ENCODE measurements around the gene MAN1C1. TPM values are rescaled to one million over a fixed set of nuclear protein-coding genes. Genes with fewer than 3 reads are reported as not detected.

Gene MAN1C1
- total and polyA plus RNA-seq, 9 of the 15 experiments (the other 6 are each of a cell fraction or from before 2014, with no cell fraction given), result 0.04 to 0.44 (median 0.10) TPM; not detected in 3

DNA sequence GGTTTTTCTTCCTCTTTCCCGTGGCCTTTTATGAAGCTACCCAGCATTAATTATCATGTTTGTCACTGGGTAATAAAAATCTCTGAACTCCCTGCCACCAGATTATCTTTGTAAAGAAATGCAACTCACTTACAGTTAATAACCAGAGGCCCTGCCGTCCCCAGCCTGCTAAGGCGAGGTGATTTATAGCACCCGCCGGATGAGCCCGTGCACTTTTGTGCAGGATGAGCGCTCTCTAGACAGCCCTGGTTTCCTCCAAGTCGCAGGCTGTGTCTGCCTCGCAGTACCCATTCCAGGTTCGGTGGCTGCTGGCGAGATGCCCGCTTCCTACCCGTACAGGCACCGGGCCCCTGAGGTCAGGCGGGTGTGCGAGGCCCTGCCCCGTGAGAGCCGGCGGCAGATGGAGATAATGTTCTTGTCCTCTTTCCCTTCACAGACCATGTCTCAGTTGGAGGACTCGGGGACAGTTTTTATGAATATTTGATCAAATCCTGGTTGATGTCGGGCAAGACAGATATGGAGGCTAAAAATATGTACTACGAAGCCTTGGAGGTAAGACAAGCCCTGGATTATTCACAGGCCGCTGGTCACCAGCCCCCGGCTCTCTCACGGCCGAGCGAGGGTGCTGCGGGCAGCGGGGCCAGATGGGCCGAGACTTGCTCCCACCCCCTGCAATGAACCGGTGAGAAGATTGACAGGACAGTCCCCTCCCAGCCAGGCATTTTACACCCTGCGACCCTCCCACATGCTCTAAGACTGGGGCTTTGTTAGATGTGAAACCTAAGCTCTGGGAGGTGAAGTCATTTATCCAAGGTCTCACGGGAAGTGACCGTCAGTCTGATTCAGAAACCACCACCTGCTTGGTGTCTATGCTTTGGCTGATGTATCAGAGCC, 154.9 kb downstream of the MAN1C1 start (continued):
- TF ChIP-seq, protein P1, sequence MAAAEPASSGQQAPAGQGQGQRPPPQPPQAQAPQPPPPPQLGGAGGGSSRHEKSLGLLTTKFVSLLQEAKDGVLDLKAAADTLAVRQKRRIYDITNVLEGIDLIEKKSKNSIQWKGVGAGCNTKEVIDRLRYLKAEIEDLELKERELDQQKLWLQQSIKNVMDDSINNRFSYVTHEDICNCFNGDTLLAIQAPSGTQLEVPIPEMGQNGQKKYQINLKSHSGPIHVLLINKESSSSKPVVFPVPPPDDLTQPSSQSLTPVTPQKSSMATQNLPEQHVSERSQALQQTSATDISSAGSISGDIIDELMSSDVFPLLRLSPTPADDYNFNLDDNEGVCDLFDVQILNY (CRISPR knock-in tag; IDR thresholded peaks at IDR 0.05), result 0 out of 2 replicates have a peak, but pooled peaks have one; percentile 38
- TF ChIP-seq TRIM28 (IDR thresholded peaks at IDR 0.05) (no peak), ZNF140 (CRISPR knock-in tag; IDR thresholded peaks at IDR 0.05) (no peak), ZNF444 (CRISPR knock-in tag; IDR thresholded peaks at IDR 0.05) (no peak), MAFK (IDR thresholded peaks at IDR 0.05; ENCODE audit: low read length) (no peak), NCOA1 (IDR thresholded peaks at IDR 0.05; ENCODE audit: low read depth) (no peak), SMAD1 (IDR thresholded peaks at IDR 0.05; ENCODE audit: low read depth, low read length, partially characterized antibody) (no peak), NFE2 (IDR thresholded peaks at IDR 0.05; ENCODE audit: low read depth) (0 out of 2 replicates have a peak, but pooled peaks have one; percentile 6), HOXB6 (CRISPR knock-in tag; IDR thresholded peaks at IDR 0.05; ENCODE audit: borderline replicate concordance) (no peak), CHD4 (IDR thresholded peaks at IDR 0.05; ENCODE audit: insufficient read depth, insufficient replicate concordance, low read depth, low read length, poor library complexity, severe bottlenecking) (no peak), KDM5B (IDR thresholded peaks at IDR 0.05; ENCODE audit: insufficient replicate concordance, low read depth, low read length) (no peak), ZNF431 (CRISPR knock-in tag; IDR thresholded peaks at IDR 0.05) (no peak), YBX1 (IDR thresholded peaks at IDR 0.05) (no peak), SIRT6 (IDR thresholded peaks at IDR 0.05; ENCODE audit: low read depth, low read length) (no peak), GATA2 (CRISPR knock-in tag; IDR thresholded peaks at IDR 0.05) (no peak), POLR3A (IDR thresholded peaks at IDR 0.05; ENCODE audit: borderline replicate concordance, extremely low read depth, insufficient read depth, insufficient read length) (no peak), E2F3 (CRISPR knock-in tag; IDR thresholded peaks at IDR 0.05) (no peak), BHLHE40 (IDR thresholded peaks at IDR 0.05; ENCODE audit: low read length) (peak; percentile 58; the same call in 1 of the 2 replicates), ZFP1 (CRISPR knock-in tag; IDR thresholded peaks at IDR 0.05) (no peak), NCOR1 (IDR thresholded peaks at IDR 0.05) (no peak), KAT8 (IDR thresholded peaks at IDR 0.05; ENCODE audit: low read depth) (no peak)
- TF ChIP-seq, protein P2, sequence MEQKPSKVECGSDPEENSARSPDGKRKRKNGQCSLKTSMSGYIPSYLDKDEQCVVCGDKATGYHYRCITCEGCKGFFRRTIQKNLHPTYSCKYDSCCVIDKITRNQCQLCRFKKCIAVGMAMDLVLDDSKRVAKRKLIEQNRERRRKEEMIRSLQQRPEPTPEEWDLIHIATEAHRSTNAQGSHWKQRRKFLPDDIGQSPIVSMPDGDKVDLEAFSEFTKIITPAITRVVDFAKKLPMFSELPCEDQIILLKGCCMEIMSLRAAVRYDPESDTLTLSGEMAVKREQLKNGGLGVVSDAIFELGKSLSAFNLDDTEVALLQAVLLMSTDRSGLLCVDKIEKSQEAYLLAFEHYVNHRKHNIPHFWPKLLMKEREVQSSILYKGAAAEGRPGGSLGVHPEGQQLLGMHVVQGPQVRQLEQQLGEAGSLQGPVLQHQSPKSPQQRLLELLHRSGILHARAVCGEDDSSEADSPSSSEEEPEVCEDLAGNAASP (IDR thresholded peaks at IDR 0.05), result no peak
- TF ChIP-seq, protein P3, sequence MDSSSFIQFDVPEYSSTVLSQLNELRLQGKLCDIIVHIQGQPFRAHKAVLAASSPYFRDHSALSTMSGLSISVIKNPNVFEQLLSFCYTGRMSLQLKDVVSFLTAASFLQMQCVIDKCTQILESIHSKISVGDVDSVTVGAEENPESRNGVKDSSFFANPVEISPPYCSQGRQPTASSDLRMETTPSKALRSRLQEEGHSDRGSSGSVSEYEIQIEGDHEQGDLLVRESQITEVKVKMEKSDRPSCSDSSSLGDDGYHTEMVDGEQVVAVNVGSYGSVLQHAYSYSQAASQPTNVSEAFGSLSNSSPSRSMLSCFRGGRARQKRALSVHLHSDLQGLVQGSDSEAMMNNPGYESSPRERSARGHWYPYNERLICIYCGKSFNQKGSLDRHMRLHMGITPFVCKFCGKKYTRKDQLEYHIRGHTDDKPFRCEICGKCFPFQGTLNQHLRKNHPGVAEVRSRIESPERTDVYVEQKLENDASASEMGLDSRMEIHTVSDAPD (CRISPR knock-in tag; IDR thresholded peaks at IDR 0.05), result no peak
- TF ChIP-seq, protein P4, sequence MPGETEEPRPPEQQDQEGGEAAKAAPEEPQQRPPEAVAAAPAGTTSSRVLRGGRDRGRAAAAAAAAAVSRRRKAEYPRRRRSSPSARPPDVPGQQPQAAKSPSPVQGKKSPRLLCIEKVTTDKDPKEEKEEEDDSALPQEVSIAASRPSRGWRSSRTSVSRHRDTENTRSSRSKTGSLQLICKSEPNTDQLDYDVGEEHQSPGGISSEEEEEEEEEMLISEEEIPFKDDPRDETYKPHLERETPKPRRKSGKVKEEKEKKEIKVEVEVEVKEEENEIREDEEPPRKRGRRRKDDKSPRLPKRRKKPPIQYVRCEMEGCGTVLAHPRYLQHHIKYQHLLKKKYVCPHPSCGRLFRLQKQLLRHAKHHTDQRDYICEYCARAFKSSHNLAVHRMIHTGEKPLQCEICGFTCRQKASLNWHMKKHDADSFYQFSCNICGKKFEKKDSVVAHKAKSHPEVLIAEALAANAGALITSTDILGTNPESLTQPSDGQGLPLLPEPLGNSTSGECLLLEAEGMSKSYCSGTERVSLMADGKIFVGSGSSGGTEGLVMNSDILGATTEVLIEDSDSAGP (CRISPR knock-in tag; IDR thresholded peaks at IDR 0.05), result peak; percentile 31; the same call in 1 of the 2 replicates
